ENCODE measurements around the gene FERMT3.

Gene FERMT3

GRCh38 chr11:64183890-64184289, 22.6 kb upstream of the FERMT3 start:
- Histone ChIP-seq H3K27me3 (replicated peaks) (no peaks in the 10 kb centered on the region), H3K36me3 (replicated peaks) (peaks cover 4% of the 10 kb centered on the region), H3K27ac (no peak overlapping the region), H3K4me3 (ENCODE audit: low read depth, low read length) (no peak overlapping the region)
- no peak for DNase-seq
- in situ Hi-C loops (cut with HindIII; ENCODE audit: low pct_ligation_motif_present, low sequenced_read_pairs): no loop called here
- no peak for TF ChIP-seq CTCF (IDR thresholded peaks at IDR 0.05; ENCODE audit: low read depth, low read length, missing control alignments)

GRCh38 chr11:64185175-64185692, 21.3 kb upstream of the FERMT3 start:
- DNase-seq: peak; percentile 80
- Histone ChIP-seq H3K27ac (peak overlapping the region; percentile 85), H3K36me3 (replicated peaks) (peaks cover 4% of the 10 kb centered on the region), H3K4me3 (ENCODE audit: low read depth, low read length) (peak overlapping the region; percentile 69), H3K27me3 (replicated peaks) (no peaks in the 10 kb centered on the region)
- in situ Hi-C loops (cut with HindIII; ENCODE audit: low pct_ligation_motif_present, low sequenced_read_pairs): no loop called here
- peak; percentile 55 for TF ChIP-seq CTCF (IDR thresholded peaks at IDR 0.05; ENCODE audit: low read depth, low read length, missing control alignments)

- in situ Hi-C loops (cut with HindIII; ENCODE audit: low pct_ligation_motif_present, low sequenced_read_pairs): no loop called here
- peak within 1 kb of the TSS; percentile 69 for H3K4me3 ChIP-seq (ENCODE audit: low read depth, low read length)
- TF ChIP-seq CTCF (IDR thresholded peaks at IDR 0.05; ENCODE audit: low read depth, low read length, missing control alignments): peak; percentile 63
These were observed 20.6 kb upstream of the FERMT3 start, which contains the start of gene STIP1 for GRCh38 chr11:64185693-64186491. STIP1 (plus strand) TSS chr11:64186171; CDS start chr11:64186262, 91 bp downstream.

GRCh38 chr11:64186492-64187165, 19.9 kb upstream of the FERMT3 start:
- peaks cover 10% of the 10 kb centered on the region for H3K36me3 ChIP-seq (replicated peaks)
- H3K27me3 ChIP-seq (replicated peaks): no peaks in the 10 kb centered on the region
- in situ Hi-C loops (cut with HindIII; ENCODE audit: low pct_ligation_motif_present, low sequenced_read_pairs): no loop called here
- no peak for TF ChIP-seq CTCF (IDR thresholded peaks at IDR 0.05; ENCODE audit: low read depth, low read length, missing control alignments)
- no peak for DNase-seq
- no peak overlapping the region for H3K27ac ChIP-seq
- no peak overlapping the region for H3K4me3 ChIP-seq (ENCODE audit: low read depth, low read length)

More at GRCh38 chr11:64185693-64186491, 20.6 kb upstream of the FERMT3 start, which contains the start of gene STIP1:
- peak; percentile 100 for DNase-seq
- Histone ChIP-seq H3K36me3 (replicated peaks) (peaks cover 10% of the 10 kb centered on the region), H3K27me3 (replicated peaks) (no peaks in the 10 kb centered on the region), H3K27ac (peak within 1 kb of the TSS; percentile 85)

- H3K36me3 ChIP-seq (replicated peaks): peaks cover 61% of the 10 kb centered on the region
- H3K27me3 ChIP-seq (replicated peaks): no peaks in the 10 kb centered on the region
- in situ Hi-C loops (cut with HindIII; ENCODE audit: low pct_ligation_motif_present, low sequenced_read_pairs): no loop called here
- no peak for TF ChIP-seq CTCF (IDR thresholded peaks at IDR 0.05; ENCODE audit: low read depth, low read length, missing control alignments)
- no peak overlapping the region for H3K27ac ChIP-seq
- no peak overlapping the region for H3K4me3 ChIP-seq (ENCODE audit: low read depth, low read length)
- DNase-seq: no peak
These were observed 14.1 kb upstream of the FERMT3 start for GRCh38 chr11:64192434-64192833.

All from brain microvascular endothelial cell (primary cell).